K562 (cell line): ENCODE results near the gene ASB14. TPM values are rescaled to one million over a fixed set of nuclear protein-coding genes. Genes with fewer than 3 reads are reported as not detected.

Experiments
- ATAC-seq: fragments of 200-7000 bp; cut with Tn5 transposase; 3 replicates; pipeline ENCODE4 v1.9.1; 2020; ENCODE audit warnings: moderate library complexity
- BruUV-seq: library from RNA; stranded (reverse); fragments of 400-500 nt; replicated peaks from 2 replicates; lab custom pipeline; 2021; lab: Mats Ljungman, UMichigan
- CTCF ChIA-PET: fragments of 300-600 bp; formaldehyde crosslinking; extraction: SDS; loops from one replicate; lab custom pipeline; 2021; ENCODE audit warnings: low intra/inter-chr PET ratio; lab: Yijun Ruan, JAX
- POLR2A ChIA-PET: fragments of 300-600, 350-650 bp; sonication (Branson Sonifier 250); formaldehyde crosslinking; extraction: SDS; loops from one replicate; lab custom pipeline; 2021; ENCODE audit warnings: antibody characterized with exemption, inconsistent platforms; lab: Yijun Ruan, JAX
- DNase-seq, 4 experiments: peaks; one replicate each; pipeline versions ENCODE4 v3.0.0 to v3.0.0-alpha.2; 2011 to 2018; ENCODE audit warnings: low spot score in 3 of 4, mixed read lengths in 3 of 4; ENCODE audit errors: extremely low read depth in 1 of 4
- FAIRE-seq: peaks from 2 replicates; lab custom pipeline; 2011; peaks lifted over from hg19 to GRCh38; lab: Jason Lieb, UNC
- H2AFZ ChIP-seq: 2 replicates; pipeline ENCODE4 v1.6.0; 2011; ENCODE audit warnings: low read depth, low read length, control low read depth, inconsistent platforms
- H3K27ac ChIP-seq: fragments of 200-600 bp; 3 replicates; pipeline ENCODE4 v1.8.0; 2011; ENCODE audit warnings: low read depth, mild to moderate bottlenecking, control low read depth, inconsistent platforms, low read length, moderate library complexity, mixed read lengths; ENCODE audit errors: extremely low read depth
- H3K27me3 ChIP-seq, 2 experiments: fragments of 300-600 bp in 1 of 2; 2 replicates in 1 of 2; 3 replicates in 1 of 2; pipeline versions ENCODE4 v1.6.0 to v1.8.0; 2011; ENCODE audit warnings: inconsistent platforms in 2 of 2, low read length in 2 of 2, mild to moderate bottlenecking in 1 of 2, mixed read lengths in 1 of 2, moderate library complexity in 1 of 2; ENCODE audit not compliant: control insufficient read depth in 2 of 2, insufficient read depth in 2 of 2
- H3K36me3 ChIP-seq: fragments of 300-600 bp; 3 replicates; pipeline ENCODE4 v1.8.0; 2011; ENCODE audit warnings: mild to moderate bottlenecking, low read length, inconsistent platforms; ENCODE audit not compliant: control insufficient read depth, insufficient read depth
- H3K4me1 ChIP-seq, 2 experiments: fragments of 200-600 bp in 1 of 2; replicated peaks in 1 of 2; 2 replicates in 1 of 2; 3 replicates in 1 of 2; pipeline versions ENCODE4 v1.5.1 to v1.8.0; 2011; ENCODE audit warnings: inconsistent platforms in 2 of 2, low read length in 2 of 2, mild to moderate bottlenecking in 1 of 2, mixed read lengths in 1 of 2, moderate library complexity in 1 of 2; ENCODE audit not compliant: control insufficient read depth in 2 of 2, insufficient read depth in 2 of 2
- H3K4me2 ChIP-seq: 2 replicates; pipeline ENCODE4 v1.6.1; 2011; ENCODE audit warnings: low read length, control low read depth, inconsistent platforms, mixed read lengths; ENCODE audit not compliant: insufficient read depth
- H3K4me3 ChIP-seq: fragments of 200-600 bp; sonication (generic), shearing (Covaris generic); 2 replicates; pipeline ENCODE4 v1.5.1; 2016; ENCODE audit warnings: control low read depth, inconsistent platforms
- H3K79me2 ChIP-seq: fragments of 200-600 bp; 3 replicates; pipeline ENCODE4 v1.8.0; 2011; ENCODE audit warnings: low read length, inconsistent platforms; ENCODE audit not compliant: control insufficient read depth, insufficient read depth
- H3K9ac ChIP-seq, 2 experiments: 2 replicates each; pipeline versions ENCODE4 v1.6.0 to v1.6.1; 2011; ENCODE audit warnings: low read depth in 2 of 2, low read length in 2 of 2, control low read depth in 1 of 2, inconsistent platforms in 1 of 2, mild to moderate bottlenecking in 1 of 2, mixed read lengths in 1 of 2; ENCODE audit not compliant: insufficient read depth in 1 of 2
- H3K9me1 ChIP-seq: one replicate; pipeline ENCODE4 v1.6.0; 2011; ENCODE audit warnings: inconsistent platforms, mild to moderate bottlenecking, low read length, moderate library complexity; ENCODE audit not compliant: control insufficient read depth, insufficient read depth
- H3K9me3 ChIP-seq: replicated peaks from 2 replicates; pipeline ENCODE4 v1.5.1; 2011; ENCODE audit warnings: low read depth, low read length, inconsistent platforms; ENCODE audit not compliant: control insufficient read depth, insufficient read depth
- H4K20me1 ChIP-seq: replicated peaks from 2 replicates; pipeline ENCODE4 v1.6.1; 2011; ENCODE audit warnings: low read length, inconsistent platforms, mixed read lengths; ENCODE audit not compliant: control insufficient read depth, insufficient read depth
- C11orf30 ChIP-seq: fragments of 450-650 bp; IDR thresholded peaks from 2 replicates; pipeline ENCODE4 v1.6.1; 2016; ENCODE audit warnings: low read depth, mild to moderate bottlenecking
- CAMTA2 ChIP-seq: fragments of 250-450 bp; sonication (Bioruptor Pico); conservative IDR thresholded peaks from 2 replicates; pipeline ENCODE4 v1.5.1; 2022
- FOXA3 ChIP-seq, 2 experiments: fragments of 450-650 bp in 1 of 2; sonication (generic) in 1 of 2; formaldehyde crosslinking; IDR thresholded peaks in 1 of 2; conservative IDR thresholded peaks in 1 of 2; 2 replicates each; pipeline versions ENCODE4 v1.4.0 to v1.8.0; 2020 to 2022; ENCODE audit warnings: mild to moderate bottlenecking in 2 of 2, missing genetic modification reagents in 1 of 2
- IRF2 ChIP-seq: sonication (generic); formaldehyde crosslinking; IDR thresholded peaks from 2 replicates; pipeline ENCODE4 v1.8.1; 2022; ENCODE audit warnings: mild to moderate bottlenecking, missing genetic modification reagents
- MECOM ChIP-seq: fragments of 250-450 bp; sonication (Bioruptor Pico); IDR thresholded peaks from 2 replicates; pipeline ENCODE4 v1.8.0; 2022; ENCODE audit warnings: inconsistent platforms
- MED1 ChIP-seq: sonication (generic); formaldehyde crosslinking; IDR thresholded peaks from 2 replicates; pipeline ENCODE4 v1.8.1; 2023; ENCODE audit warnings: missing genetic modification reagents, borderline replicate concordance
- MEIS2 ChIP-seq: fragments of 450-650 bp; IDR thresholded peaks from 2 replicates; pipeline ENCODE4 v1.6.1; 2014; ENCODE audit warnings: mild to moderate bottlenecking; ENCODE audit not compliant: partially characterized antibody
- MYC ChIP-seq, 2 experiments: fragments of 250-450 bp in 1 of 2; sonication (Bioruptor Pico) in 1 of 2; IDR thresholded peaks; 2 replicates each; pipeline versions ENCODE4 v1.5.1 to v1.6.1; 2012 to 2021; ENCODE audit warnings: low read depth in 2 of 2, borderline replicate concordance in 1 of 2, improper control_type of control experiment in 1 of 2, low read length in 1 of 2, mild to moderate bottlenecking in 1 of 2, moderate library complexity in 1 of 2
- NELFE ChIP-seq: IDR thresholded peaks from 2 replicates; pipeline ENCODE4 v1.6.1; 2011; ENCODE audit warnings: mild to moderate bottlenecking; ENCODE audit not compliant: insufficient read depth, insufficient read length
- NFIC ChIP-seq: fragments of 450-650 bp; IDR thresholded peaks from 2 replicates; pipeline ENCODE4 v1.6.1; 2017; ENCODE audit warnings: mild to moderate bottlenecking, inconsistent platforms
- SAFB2 ChIP-seq: fragments of 200-400 bp; formaldehyde crosslinking; IDR thresholded peaks from 2 replicates; pipeline ENCODE4 v1.6.1; 2018; ENCODE audit warnings: borderline replicate concordance, low read length, low read depth, moderate library complexity; ENCODE audit not compliant: severe bottlenecking
- TBP ChIP-seq: optimal IDR thresholded peaks from 2 replicates; pipeline ENCODE3; 2011; ENCODE audit warnings: low read depth, low read length, improper control_type of control experiment
- ZC3H11A ChIP-seq: IDR thresholded peaks from 2 replicates; pipeline ENCODE4 v1.6.1; 2012; ENCODE audit warnings: low read depth, low read length, improper control_type of control experiment
- WGBS: fragments of 100-300 bp; shearing (Covaris generic); methylation state at CpG from one replicate; pipeline ENCODE4 v1.1.6; 2016; ENCODE audit warnings: low coverage, mixed read lengths; ENCODE audit not compliant: insufficient coverage; ENCODE audit errors: missing lambda C conversion rate; 5-methylcytosine and 5-hydroxymethylcytosine counted together
- in situ Hi-C: fragments of 300-500 bp; cut with MboI; formaldehyde crosslinking; loops from 4 replicates; pipeline ENCODE4 v1.15.0; 2018; ENCODE audit warnings: inconsistent platforms, mixed read lengths
- intact Hi-C: fragments of 100-400 bp; cut with micrococcal nuclease; formaldehyde crosslinking; loops from 2 replicates; pipeline ENCODE4 v1.14.2; 2022
- polyA plus RNA-seq, 8 experiments: library from polyadenylated mRNA; depleted of rRNA in 4 of 8; stranded (reverse) in 5 of 8; unstranded in 3 of 8; fragments of >200 nt; fragmentation: Nextera tagmentation in 2 of 8; fragmentation: Illumina TruSeq in 1 of 8; extraction: Ambion mirVana in 2 of 8; extraction: Trizol in 1 of 8; gene quantifications; 2 replicates each; pipeline versions ENCODE4 v1.2.1 to v1.2.3, GENCODE V29; 2011 to 2014; ENCODE audit warnings: inconsistent platforms in 1 of 8, missing spikeins in 1 of 8
- total RNA-seq, 7 experiments: library from RNA; depleted of rRNA in 6 of 7; stranded (reverse); fragments of >200 nt in 6 of 7; fragmentation: Illumina TruSeq in 2 of 7; extraction: Trizol in 2 of 7; gene quantifications; 2 replicates each; pipeline versions ENCODE4 v1.2.1 to v1.2.3, GENCODE V29; 2011 to 2021; ENCODE audit warnings: low replicate concordance in 1 of 7
- TF ChIP-seq, protein P1 (sequence below): sonication (generic); formaldehyde crosslinking; IDR thresholded peaks from 2 replicates; pipeline ENCODE4 v1.8.1; 2023; ENCODE audit warnings: missing genetic modification reagents, mild to moderate bottlenecking, borderline replicate concordance
- TF ChIP-seq, protein P2 (sequence below): sonication (generic); formaldehyde crosslinking; IDR thresholded peaks from 2 replicates; pipeline ENCODE4 v1.8.0; 2022; ENCODE audit warnings: mild to moderate bottlenecking, missing genetic modification reagents

Gene ASB14
- total and polyA plus RNA-seq, 9 of the 15 experiments (the other 6 are each of a cell fraction or from before 2014, with no cell fraction given), result 0.01 to 0.07 TPM; not detected in 7

GRCh38 chr3:57275393-57275792 lies 17.1 kb downstream of the ASB14 start:
- DNase-seq (no peak), ATAC-seq (no peak)
- WGBS, result 47% methylated on average over 1 of the region's 2 CpGs

More at GRCh38 chr3:57275393-57275792, 17.1 kb downstream of the ASB14 start:
- Histone ChIP-seq H3K9me3 (no peaks in the 10 kb centered on the region), H3K4me3 (no peak overlapping the region), H3K27me3 (no peaks in the 10 kb centered on the region), H3K4me1 (no peaks in the 10 kb centered on the region), H3K79me2 (no peaks in the 10 kb centered on the region), H3K9ac (no peak overlapping the region), H4K20me1 (no peaks in the 10 kb centered on the region), H3K27ac (no peak overlapping the region), H2AFZ (no peak overlapping the region), H3K36me3 (no peaks in the 10 kb centered on the region), H3K4me2 (no peak overlapping the region), H3K9me1 (no peaks in the 10 kb centered on the region)
- intact Hi-C loops, result no loop called here
- FAIRE-seq, result no peak
- CTCF ChIA-PET, result no interaction called here
- in situ Hi-C loops, result no loop called here
- no TSS peak for BruUV-seq
- TF ChIP-seq CAMTA2 (CRISPR knock-in tag) (no peak), SAFB2 (no peak), MEIS2 (no peak), C11orf30 (no peak), IRF2 (CRISPR knock-in tag) (no peak), MED1 (no peak), MYC (IDR thresholded peaks at IDR 0.05; ENCODE audit: low read depth, low read length) (no peak), MYC (CRISPR knock-in tag; IDR thresholded peaks at IDR 0.05; ENCODE audit: borderline replicate concordance, low read depth) (no peak), ZC3H11A (no peak), NELFE (no peak), MECOM (no peak), NFIC (no peak), FOXA3 (CRISPR knock-in tag; conservative IDR thresholded peaks at IDR 0.05 in 1 of 2, IDR thresholded peaks at IDR 0.05 in 1 of 2) (no peak), TBP (no peak)
- TF ChIP-seq, protein P1, sequence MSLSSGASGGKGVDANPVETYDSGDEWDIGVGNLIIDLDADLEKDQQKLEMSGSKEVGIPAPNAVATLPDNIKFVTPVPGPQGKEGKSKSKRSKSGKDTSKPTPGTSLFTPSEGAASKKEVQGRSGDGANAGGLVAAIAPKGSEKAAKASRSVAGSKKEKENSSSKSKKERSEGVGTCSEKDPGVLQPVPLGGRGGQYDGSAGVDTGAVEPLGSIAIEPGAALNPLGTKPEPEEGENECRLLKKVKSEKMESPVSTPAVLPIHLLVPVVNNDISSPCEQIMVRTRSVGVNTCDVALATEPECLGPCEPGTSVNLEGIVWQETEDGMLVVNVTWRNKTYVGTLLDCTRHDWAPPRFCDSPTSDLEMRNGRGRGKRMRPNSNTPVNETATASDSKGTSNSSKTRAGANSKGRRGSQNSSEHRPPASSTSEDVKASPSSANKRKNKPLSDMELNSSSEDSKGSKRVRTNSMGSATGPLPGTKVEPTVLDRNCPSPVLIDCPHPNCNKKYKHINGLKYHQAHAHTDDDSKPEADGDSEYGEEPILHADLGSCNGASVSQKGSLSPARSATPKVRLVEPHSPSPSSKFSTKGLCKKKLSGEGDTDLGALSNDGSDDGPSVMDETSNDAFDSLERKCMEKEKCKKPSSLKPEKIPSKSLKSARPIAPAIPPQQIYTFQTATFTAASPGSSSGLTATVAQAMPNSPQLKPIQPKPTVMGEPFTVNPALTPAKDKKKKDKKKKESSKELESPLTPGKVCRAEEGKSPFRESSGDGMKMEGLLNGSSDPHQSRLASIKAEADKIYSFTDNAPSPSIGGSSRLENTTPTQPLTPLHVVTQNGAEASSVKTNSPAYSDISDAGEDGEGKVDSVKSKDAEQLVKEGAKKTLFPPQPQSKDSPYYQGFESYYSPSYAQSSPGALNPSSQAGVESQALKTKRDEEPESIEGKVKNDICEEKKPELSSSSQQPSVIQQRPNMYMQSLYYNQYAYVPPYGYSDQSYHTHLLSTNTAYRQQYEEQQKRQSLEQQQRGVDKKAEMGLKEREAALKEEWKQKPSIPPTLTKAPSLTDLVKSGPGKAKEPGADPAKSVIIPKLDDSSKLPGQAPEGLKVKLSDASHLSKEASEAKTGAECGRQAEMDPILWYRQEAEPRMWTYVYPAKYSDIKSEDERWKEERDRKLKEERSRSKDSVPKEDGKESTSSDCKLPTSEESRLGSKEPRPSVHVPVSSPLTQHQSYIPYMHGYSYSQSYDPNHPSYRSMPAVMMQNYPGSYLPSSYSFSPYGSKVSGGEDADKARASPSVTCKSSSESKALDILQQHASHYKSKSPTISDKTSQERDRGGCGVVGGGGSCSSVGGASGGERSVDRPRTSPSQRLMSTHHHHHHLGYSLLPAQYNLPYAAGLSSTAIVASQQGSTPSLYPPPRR (CRISPR knock-in tag), result no peak
- TF ChIP-seq, protein P2, sequence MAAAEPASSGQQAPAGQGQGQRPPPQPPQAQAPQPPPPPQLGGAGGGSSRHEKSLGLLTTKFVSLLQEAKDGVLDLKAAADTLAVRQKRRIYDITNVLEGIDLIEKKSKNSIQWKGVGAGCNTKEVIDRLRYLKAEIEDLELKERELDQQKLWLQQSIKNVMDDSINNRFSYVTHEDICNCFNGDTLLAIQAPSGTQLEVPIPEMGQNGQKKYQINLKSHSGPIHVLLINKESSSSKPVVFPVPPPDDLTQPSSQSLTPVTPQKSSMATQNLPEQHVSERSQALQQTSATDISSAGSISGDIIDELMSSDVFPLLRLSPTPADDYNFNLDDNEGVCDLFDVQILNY, result no peak
- TF ChIP-seq, all 486 proteins: peak for 0
- POLR2A ChIA-PET, result no interaction called here
